Transverse colon (tissue), 4 donors: Measurements from ENCODE around the gene SCN8A. TPM values are rescaled to one million over a fixed set of nuclear protein-coding genes. Genes with fewer than 3 reads are reported as not detected.

Experiments used
- DNase-seq: peaks from one replicate; pipeline ENCODE4 v3.0.0-alpha.2; 2019
- H3K27ac ChIP-seq, 4 donors: fragments of 200-600 bp; sonication (generic); 2 replicates each; pipeline ENCODE4 v1.5.1; 2016 to 2018; ENCODE audit warnings: inconsistent platforms in 4 of 4
- H3K27me3 ChIP-seq: fragments of 200-600 bp; sonication (generic); 2 replicates; pipeline ENCODE4 v1.5.1; 2017; ENCODE audit warnings: inconsistent platforms
- H3K36me3 ChIP-seq, 4 donors: fragments of 200-600 bp; sonication (generic); 2 replicates each; pipeline ENCODE4 v1.5.1; 2017 to 2019; ENCODE audit warnings: inconsistent platforms in 4 of 4
- H3K4me1 ChIP-seq, 4 donors: fragments of 200-600 bp; sonication (generic); 2 replicates each; pipeline ENCODE4 v1.5.1; 2017 to 2020; ENCODE audit warnings: inconsistent platforms in 4 of 4
- H3K4me3 ChIP-seq, 4 donors: fragments of 200-600 bp; sonication (generic); 1 replicate in 1 of 4; 2 replicates in 3 of 4; pipeline versions ENCODE4 v1.5.1 to v1.6.1; 2017 to 2019; ENCODE audit warnings: inconsistent platforms in 4 of 4
- H3K9me3 ChIP-seq, 2 donors: fragments of 200-600 bp; sonication (generic); 2 replicates each; pipeline ENCODE4 v1.5.1; 2017 to 2019; ENCODE audit warnings: inconsistent platforms in 2 of 2
- CTCF ChIP-seq, 5 experiments: fragments of 200-600 bp in 3 of 5; fragments of 450-650 bp in 2 of 5; sonication (generic) in 3 of 5; IDR thresholded peaks; 1 replicate in 2 of 5; 2 replicates in 3 of 5; pipeline ENCODE4 v1.5.1; 2016 to 2017; ENCODE audit warnings: antibody characterized with exemption in 5 of 5, inconsistent platforms in 3 of 5, mild to moderate bottlenecking in 2 of 5, moderate library complexity in 1 of 5
- EP300 ChIP-seq: sonication (generic); formaldehyde crosslinking; IDR thresholded peaks from one replicate; pipeline ENCODE4 v1.6.1; 2017; ENCODE audit warnings: antibody characterized with exemption, low read depth
- POLR2A ChIP-seq: fragments of 450-650 bp; IDR thresholded peaks from one replicate; pipeline ENCODE4 v1.6.1; 2016; ENCODE audit warnings: antibody characterized with exemption, mild to moderate bottlenecking, moderate library complexity
- POLR2AphosphoS5 ChIP-seq, 3 donors: sonication (generic); formaldehyde crosslinking; IDR thresholded peaks; one replicate each; pipeline ENCODE4 v1.6.1; 2016; ENCODE audit warnings: antibody characterized with exemption in 3 of 3
- WGBS, 2 donors: methylation state at CpG; one replicate each; pipeline ENCODE4 v1.1.5; 2018; ENCODE audit warnings: low coverage in 1 of 2; 5-methylcytosine and 5-hydroxymethylcytosine counted together
- in situ Hi-C, 4 donors: fragments of 200-750 bp; cut with MboI; loops; one replicate each; pipeline versions ENCODE4 v1.15.0 to v1.15.1; 2017; ENCODE audit warnings: low sequenced_read_pairs in 3 of 4, low pct_ligation_motif_present in 1 of 4, low pct_unique_long_range_greater_than_20kb in 1 of 4
- intact Hi-C: fragments of 100-400 bp; cut with DNase I; formaldehyde crosslinking; loops from one replicate; pipeline ENCODE4 v1.15.1; 2023; ENCODE audit warnings: low total_unique reads
- total RNA-seq, 4 donors: library from RNA; depleted of rRNA; stranded (reverse); fragments of >200 nt; gene quantifications; one replicate each; pipeline ENCODE4 v1.1.0, GENCODE V29; 2016

The SCN8A gene
- total RNA-seq, 4 donors from 2014 or later: 0.37 to 6.8 (median 3.2) TPM

- Histone ChIP-seq H3K4me3 (no peak overlapping the region), H3K27me3 (peaks cover 4% of the 10 kb centered on the region), H3K36me3 (no peaks in the 10 kb centered on the region), H3K4me1 (peaks cover 8 to 17% (median 13%) of the 10 kb centered on the region in 4 donors), H3K9me3 (no peaks in the 10 kb centered on the region), H3K27ac (no peak overlapping the region)
- 83 to 96% methylated on average over 1 to 5 of the region's 5 CpGs for WGBS, 2 donors
- TF ChIP-seq POLR2AphosphoS5 (IDR thresholded peaks at IDR 0.05) (no peak), CTCF (IDR thresholded peaks at IDR 0.05) (no peak), EP300 (no peak), POLR2A (no peak)
- in situ Hi-C loops: loop anchor here in 2 of 4 donors (10.0 to 25.0 kb wide), 2 partner anchors 281 to 393 kb away; partner anchors contain the start of gene SLC4A8 (in 1 of the 2)
- no peak for DNase-seq
- intact Hi-C loops: no loop called here
Measured at GRCh38 chr12:51818086-51818485, 227.1 kb downstream of the SCN8A start.

GRCh38 chr12:51818566-51819300 lies 227.7 kb downstream of the SCN8A start:
- WGBS, 2 donors: 74% methylated on average over 4 of the region's 4 CpGs; no CpG with 5 or more reads in 1 of the 2 donors
- Histone ChIP-seq H3K27ac (no peak overlapping the region), H3K4me3 (no peak overlapping the region), H3K27me3 (peaks cover 4% of the 10 kb centered on the region), H3K4me1 (peaks cover 8 to 17% (median 13%) of the 10 kb centered on the region in 4 donors), H3K36me3 (no peaks in the 10 kb centered on the region), H3K9me3 (no peaks in the 10 kb centered on the region)
- TF ChIP-seq POLR2AphosphoS5 (IDR thresholded peaks at IDR 0.05) (no peak), CTCF (IDR thresholded peaks at IDR 0.05) (no peak), EP300 (no peak), POLR2A (no peak)
- intact Hi-C loops (no loop called here), in situ Hi-C loops (loop anchor here in 2 of 4 donors (10.0 to 25.0 kb wide), 2 partner anchors 281 to 394 kb away; partner anchors contain the start of gene SLC4A8 (in 1 of the 2))
- no peak for DNase-seq

GRCh38 chr12:51819736-51820525 lies 228.9 kb downstream of the SCN8A start:
- H3K27me3 ChIP-seq: peaks cover 4% of the 10 kb centered on the region
- WGBS, 2 donors: 31 to 45% methylated on average over 8 to 32 of the region's 32 CpGs
- H3K4me1 ChIP-seq: peaks cover 3 to 11% (median 9%) of the 10 kb centered on the region in 4 donors
- intact Hi-C loops: no loop called here
- no peak for DNase-seq
- peak overlapping the region in 3 of 4 donors; percentile 11 to 63 (median 39) for H3K27ac ChIP-seq
- in situ Hi-C loops: loop anchor here in 3 of 4 donors (10.0 to 25.0 kb wide), 3 partner anchors 283 to 395 kb away; partner anchors contain the start of gene SLC4A8 (in 2 of the 3)
- H3K36me3 ChIP-seq: no peaks in the 10 kb centered on the region
- peak overlapping the region in 3 of 4 donors; percentile 19 to 51 (median 39) for H3K4me3 ChIP-seq
- no peaks in the 10 kb centered on the region for H3K9me3 ChIP-seq
- TF ChIP-seq CTCF (IDR thresholded peaks at IDR 0.05): no peak
- no peak for TF ChIP-seq POLR2A
- no peak for TF ChIP-seq POLR2AphosphoS5 (IDR thresholded peaks at IDR 0.05)
- TF ChIP-seq EP300: no peak
